GM12801 (cell line): ENCODE results near the gene PDE8A.

Experiments
- CTCF ChIP-seq: IDR thresholded peaks from one replicate; pipeline ENCODE4 v1.5.1; 2011; ENCODE audit warnings: control low read depth; ENCODE audit not compliant: insufficient read length; ENCODE audit errors: extremely low read depth

PDE8A gene

GRCh38 chr15:85100186-85100937, 118.7 kb downstream of the PDE8A start:
- no peak for TF ChIP-seq CTCF

- no peak for TF ChIP-seq CTCF
These were observed 122.9 kb downstream of the PDE8A start for GRCh38 chr15:85104584-85104983.

GRCh38 chr15:85108136-85108535, 126.5 kb downstream of the PDE8A start:
- TF ChIP-seq CTCF = no peak

- TF ChIP-seq CTCF = no peak
These were observed 127.7 kb downstream of the PDE8A start for GRCh38 chr15:85109333-85109732.

- TF ChIP-seq CTCF = no peak
These were observed 131.3 kb downstream of the PDE8A start for GRCh38 chr15:85112997-85113396.

- no peak for TF ChIP-seq CTCF
These were observed 133.2 kb downstream of the PDE8A start for GRCh38 chr15:85114886-85115285.

GRCh38 chr15:85116066-85116465, 134.4 kb downstream of the PDE8A start:
- no peak for TF ChIP-seq CTCF
